IPS-18c (cell line): ENCODE data around the gene RNASE2.

Experiments
- H3K4me3 ChIP-seq: 2 replicates; pipeline ENCODE4 v1.7.0; 2013; ENCODE audit warnings: low read depth, mild to moderate bottlenecking, low read length, moderate library complexity; ENCODE audit not compliant: insufficient read depth
- H3K9me3 ChIP-seq: one replicate; pipeline ENCODE4 v1.6.1; 2013; ENCODE audit warnings: mild to moderate bottlenecking, low read length, moderate library complexity; ENCODE audit not compliant: control insufficient read depth, insufficient read depth

The RNASE2 gene

GRCh38 chr14:21003788-21004346 lies 48.6 kb downstream of the RNASE2 start:
- no peak overlapping the region for H3K4me3 ChIP-seq
- no peaks in the 10 kb centered on the region for H3K9me3 ChIP-seq
